ENCODE results near the gene BRINP1. TPM values are rescaled to one million over a fixed set of nuclear protein-coding genes. Genes with fewer than 3 reads are reported as not detected.

BRINP1 gene
- total RNA-seq, 1 donor from 2014 or later: 0.26 TPM

DNA sequence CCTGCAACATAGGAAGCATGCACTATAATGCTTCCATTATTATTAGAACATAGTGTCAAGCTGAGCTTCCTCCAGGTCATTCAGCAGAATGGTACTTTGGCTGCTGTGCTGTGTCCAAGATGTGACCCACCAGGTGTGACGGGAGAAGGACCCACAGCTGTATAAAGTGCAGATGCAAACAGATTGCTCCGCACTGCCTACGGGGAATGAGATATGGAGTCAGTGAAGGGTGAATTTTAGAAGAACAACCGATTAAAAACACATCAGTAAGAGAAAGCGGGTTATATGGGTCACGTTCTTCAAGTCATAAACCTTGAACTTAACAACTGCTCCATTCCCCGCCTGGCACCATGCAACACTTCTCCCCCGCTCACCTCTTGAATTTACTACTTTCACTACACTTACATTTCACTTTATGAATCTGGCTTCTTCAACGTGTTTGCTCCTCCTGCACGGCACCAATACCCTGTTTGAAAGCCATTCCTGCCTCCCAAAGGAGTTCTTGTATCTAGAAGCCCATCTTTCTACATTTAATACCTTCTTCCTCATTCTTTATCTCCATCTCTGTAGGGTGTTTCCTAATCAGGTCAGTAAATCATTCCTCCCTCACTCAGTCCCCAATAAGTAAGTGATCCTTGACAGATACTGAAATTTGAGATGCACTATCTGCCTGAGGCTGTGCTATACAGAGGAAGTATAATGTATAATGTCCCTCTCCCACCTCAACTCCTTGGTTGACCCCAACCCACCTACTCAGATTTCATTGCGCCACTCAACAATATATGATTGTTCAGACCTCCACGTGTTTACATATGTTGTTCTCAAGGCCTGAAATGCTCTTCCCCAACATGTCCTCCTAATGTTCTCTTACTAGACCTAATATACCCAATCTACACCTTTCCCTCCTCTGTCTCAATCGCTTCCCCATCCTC, 25.9 kb downstream of the BRINP1 start:
- no peak for DNase-seq (ENCODE audit: low read depth in 2 of 2)

GRCh38 chr9:119339056-119339455, 30.2 kb downstream of the BRINP1 start:
- DNase-seq (ENCODE audit: low read depth in 2 of 2): no peak

GRCh38 chr9:119337573-119337972, 31.7 kb downstream of the BRINP1 start:
- DNase-seq (ENCODE audit: low read depth in 2 of 2): no peak

DNA sequence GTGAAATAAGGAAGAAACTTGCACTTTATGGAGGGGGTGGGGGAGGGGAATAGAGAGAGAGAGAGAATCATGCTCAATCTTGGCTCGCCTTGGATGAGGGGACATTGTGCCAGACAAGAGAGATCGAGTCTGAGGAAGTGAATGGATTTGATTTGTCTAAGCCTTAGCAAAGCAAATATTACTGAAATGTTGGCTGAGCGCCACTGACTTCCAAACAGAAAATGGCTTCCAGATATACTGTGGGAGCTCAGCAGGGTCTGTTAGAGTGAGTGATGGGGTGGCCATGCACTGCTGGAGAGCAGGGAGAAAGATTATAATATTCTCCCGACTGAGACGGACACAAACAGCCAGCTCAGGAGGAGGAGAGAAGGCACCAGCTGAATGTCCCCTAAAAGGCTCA, 34.5 kb downstream of the BRINP1 start:
- no peak for DNase-seq (ENCODE audit: low read depth in 2 of 2)

GRCh38 chr9:119333507-119334229, 35.6 kb downstream of the BRINP1 start:
- no peak for DNase-seq (ENCODE audit: low read depth in 2 of 2)

GRCh38 chr9:119332522-119332921, 36.7 kb downstream of the BRINP1 start:
- DNase-seq (ENCODE audit: low read depth in 2 of 2): no peak

DNA sequence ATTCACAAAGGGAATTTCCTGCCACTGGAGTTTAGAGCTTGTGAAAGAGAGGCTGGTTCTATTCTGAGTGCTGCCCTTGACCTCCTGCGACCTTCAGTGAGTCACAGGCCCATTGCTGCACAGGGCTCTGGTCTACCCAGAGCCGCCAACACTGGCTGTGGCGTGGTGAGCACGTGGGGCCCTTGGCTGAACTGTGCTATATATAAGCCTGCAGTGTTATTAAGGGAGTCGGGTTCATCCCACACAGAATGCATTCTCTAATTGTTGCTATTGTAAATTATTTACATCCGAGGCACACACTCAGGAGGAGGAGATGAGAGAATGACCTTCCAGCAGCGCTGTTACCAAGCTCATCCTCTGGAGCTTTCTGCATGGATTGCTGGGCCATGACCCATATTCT, 47.1 kb downstream of the BRINP1 start:
- DNase-seq (ENCODE audit: low read depth in 2 of 2): no peak

DNA sequence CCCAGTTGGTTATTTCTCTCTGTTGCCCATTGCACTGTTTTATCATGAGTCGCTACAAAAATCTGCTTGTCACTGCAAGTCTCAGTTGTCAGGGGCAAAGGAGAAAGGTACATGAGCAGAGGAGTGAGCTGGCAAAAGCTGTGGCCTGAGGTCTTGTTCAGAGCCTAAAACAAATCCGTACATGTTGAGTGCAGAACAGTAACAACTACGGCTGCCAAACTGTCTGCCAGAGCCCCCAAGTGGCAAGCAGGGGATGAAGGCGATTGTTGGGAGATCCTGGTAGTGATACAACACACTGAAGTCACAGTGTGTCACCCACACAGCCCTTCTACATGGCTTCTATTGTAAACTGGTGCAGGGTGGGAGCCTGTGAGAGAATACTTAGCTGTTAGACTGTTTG, 50.9 kb downstream of the BRINP1 start:
- DNase-seq (ENCODE audit: low read depth in 2 of 2): no peak

DNA sequence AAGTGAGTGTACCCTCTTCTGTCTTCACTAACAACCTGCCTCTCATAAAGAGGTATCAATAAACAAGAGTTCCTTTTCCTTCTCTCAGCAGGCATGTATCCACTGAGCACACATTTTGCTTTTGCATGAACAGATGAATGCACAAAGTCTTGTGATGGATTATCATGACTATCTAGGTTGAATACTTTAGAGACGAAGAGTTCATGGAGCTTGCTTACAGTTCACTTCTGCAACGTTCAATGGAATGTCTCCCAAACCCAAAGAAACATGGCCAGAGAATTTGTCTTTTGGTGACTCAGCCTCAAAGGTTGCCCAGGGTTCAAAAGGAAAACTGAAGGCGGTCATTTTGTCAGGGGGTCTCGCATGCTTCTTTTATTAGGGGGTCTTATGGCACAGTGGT, 55.4 kb downstream of the BRINP1 start:
- DNase-seq (ENCODE audit: low read depth in 2 of 2): no peak

DNA sequence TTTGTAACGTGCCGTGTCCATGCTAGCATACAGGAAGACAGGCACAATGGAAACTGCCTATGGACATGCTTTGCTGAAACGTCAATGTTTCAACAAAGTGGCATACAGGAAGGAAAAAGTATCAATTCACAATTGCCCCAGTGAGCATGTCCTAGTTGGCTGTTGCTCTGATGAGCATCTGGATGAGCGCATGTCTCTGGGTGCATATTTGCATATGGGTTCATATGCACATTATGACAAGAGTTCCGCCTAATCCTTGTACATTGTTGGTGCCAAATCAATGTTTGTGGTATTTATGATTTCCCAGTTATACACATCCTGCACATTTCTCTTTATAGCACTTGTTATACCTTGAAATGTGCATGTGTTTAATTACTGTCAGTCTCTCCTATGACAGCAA, 58.5 kb downstream of the BRINP1 start:
- no peak for DNase-seq (ENCODE audit: low read depth in 2 of 2)

- DNase-seq (ENCODE audit: low read depth in 2 of 2): no peak
Observed at GRCh38 chr9:119307471-119307870, 61.8 kb downstream of the BRINP1 start.

- no peak for DNase-seq (ENCODE audit: low read depth in 2 of 2)
Observed at GRCh38 chr9:119304555-119304954, 64.7 kb downstream of the BRINP1 start.

DNA sequence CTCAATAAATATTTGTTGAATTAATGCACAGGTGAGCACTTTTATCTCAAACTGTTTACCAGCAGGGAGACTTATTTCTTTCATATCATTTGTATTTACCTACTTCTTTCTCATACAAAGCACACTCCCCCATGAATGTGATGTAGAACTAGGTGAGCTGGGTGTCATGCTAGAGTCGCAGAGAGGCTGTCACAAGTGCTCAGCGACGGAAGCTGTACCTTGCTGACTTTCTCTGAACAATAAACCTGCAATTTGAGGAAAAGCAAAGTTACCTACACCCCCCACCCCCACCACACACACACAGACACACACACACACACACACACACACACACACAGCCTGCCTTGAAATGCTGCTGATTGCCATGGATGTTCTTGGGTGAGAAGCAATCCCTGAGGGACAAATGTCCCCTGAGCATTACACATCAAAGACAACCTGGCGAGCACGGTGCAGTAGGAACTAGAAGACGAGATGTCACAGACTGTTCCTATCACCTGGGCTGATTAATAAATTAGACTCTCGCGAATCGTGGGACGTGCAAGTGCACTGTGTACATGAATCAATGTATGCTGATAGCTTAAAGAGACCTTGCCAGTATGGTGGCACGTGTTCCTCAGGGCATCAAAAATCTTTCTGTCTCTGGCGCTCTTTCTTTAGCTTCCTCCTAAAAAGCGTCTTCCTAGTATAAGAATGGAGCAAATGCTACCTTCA, 66.1 kb downstream of the BRINP1 start:
- peak in 1 of 2 donors; percentile 0 for DNase-seq (ENCODE audit: low read depth in 2 of 2)

GRCh38 chr9:119298076-119298853, 71.0 kb downstream of the BRINP1 start:
- DNase-seq (ENCODE audit: low read depth in 2 of 2): no peak

DNA sequence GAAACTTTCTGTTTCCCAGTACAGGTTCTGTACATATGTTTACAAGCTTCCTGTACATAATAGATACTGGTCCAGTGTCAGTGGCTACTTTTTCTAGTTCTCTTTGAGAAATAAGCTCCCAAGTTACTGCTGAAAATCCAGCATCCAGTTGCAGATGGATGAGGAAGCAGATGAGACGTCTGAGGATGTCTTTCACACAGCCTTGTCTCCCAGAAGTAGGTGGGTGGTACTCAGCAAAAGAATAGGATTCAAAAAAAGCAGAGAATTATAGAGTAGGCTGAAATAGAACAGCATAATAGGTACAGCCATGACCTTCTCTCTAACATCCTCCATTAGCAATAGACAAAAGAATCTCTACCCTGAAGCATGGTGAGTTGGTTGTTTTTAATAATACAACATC, 77.7 kb downstream of the BRINP1 start:
- no peak for DNase-seq (ENCODE audit: low read depth in 2 of 2)

DNA sequence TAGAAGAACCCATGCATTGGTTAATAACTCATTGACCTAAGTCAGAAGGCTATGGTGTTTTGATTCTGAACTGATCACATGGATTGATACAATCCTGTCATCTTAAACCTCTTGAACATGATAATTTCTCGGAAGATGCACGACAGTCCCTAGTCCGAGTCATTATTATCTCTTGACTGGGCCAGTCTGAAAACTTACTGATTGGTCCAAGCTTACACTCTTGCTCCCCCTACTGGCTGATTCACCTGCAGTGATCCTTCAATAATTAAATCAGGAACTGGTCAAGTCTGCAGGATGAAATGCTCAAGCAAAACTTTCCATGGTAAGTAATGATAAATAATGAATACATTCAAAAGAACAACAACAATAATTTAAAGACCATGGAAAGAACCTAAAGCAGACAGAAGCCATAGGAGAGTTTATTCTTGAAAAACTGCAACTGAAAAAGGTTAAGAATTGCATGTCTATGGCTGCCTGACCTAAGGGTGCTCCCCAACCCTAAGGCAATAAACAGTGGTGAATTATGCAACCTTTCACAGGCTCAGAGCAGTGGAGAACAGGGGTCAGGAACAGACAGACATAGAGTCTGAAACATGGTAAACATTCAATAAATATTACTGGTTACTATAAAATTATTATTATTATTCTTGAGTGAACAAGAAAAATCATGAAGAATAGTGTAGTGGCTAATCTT, 79.3 kb downstream of the BRINP1 start:
- DNase-seq (ENCODE audit: low read depth in 2 of 2): peak; percentile 47 to 66

DNA sequence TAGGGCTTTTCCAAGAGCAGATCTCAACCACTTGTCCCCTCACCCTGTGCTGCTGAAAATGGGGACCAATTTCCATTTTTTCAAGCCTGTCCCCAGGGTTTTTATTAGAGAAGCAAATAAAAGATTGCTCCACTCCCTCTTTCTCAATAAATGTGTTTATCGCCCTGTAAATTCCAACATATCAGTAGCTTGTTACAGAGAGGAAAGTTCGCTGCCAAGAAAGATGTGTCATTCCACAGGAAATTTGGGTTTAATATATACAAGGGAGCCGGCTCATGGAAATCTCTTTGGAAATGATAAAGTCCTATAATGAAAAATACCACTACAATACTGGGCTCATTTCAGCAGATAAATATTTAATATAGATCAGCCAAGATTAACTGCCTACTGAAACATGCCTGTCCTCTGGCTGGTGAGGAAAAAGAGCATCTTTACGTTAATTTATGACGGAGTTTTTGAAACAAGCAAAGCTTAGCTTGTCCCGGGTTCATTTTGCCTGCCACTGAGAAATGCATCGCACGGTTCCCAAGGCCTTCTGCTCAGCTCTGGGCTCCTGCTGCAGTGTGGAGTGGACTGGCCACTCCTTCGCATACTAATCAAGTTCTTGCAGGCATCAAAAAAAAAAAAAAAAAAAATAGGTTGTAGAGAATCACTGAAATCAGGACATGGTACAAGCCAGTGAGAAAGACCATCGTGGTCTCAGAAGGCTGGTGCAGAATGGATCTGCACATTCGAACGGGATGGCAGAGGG, 84.5 kb downstream of the BRINP1 start:
- DNase-seq (ENCODE audit: low read depth in 2 of 2): no peak

- DNase-seq (ENCODE audit: low read depth in 2 of 2): no peak
Observed at GRCh38 chr9:119284118-119284517, 85.1 kb downstream of the BRINP1 start.

DNA sequence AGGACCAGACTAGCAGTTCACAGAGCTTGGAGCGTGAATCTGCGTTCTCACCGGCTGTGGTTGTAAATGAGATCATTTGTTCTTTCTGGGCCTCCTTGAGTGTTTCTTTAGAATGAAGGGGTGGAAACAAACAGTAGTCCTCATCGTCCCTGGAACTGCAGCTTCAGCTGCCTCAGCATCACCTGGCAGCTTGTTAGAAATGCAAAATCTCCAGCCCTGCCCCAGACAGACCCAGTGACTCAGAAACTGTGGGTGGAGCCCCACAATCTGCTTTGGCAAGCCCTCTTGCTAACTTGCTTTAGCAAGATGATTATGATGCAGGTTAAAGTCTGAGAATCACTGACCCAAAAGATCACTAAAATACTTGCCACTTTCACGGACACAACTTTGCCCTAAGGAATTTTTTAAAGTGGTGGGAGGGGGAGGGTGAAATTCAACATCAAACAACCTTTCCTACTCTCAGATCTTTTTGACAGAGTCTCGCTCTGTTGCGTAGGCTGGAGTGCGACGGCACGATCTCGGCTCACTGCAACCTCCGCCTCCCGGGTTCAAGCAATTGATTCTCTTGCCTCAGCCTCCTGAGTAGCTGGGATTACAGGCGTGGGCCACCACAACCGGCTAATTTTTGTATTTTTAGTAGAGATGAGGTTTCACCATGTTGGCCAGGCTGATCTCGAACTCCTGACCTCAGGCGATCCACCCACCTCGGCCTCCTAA, 86.0 kb downstream of the BRINP1 start:
- DNase-seq (ENCODE audit: low read depth in 2 of 2): no peak
